A549 treated with dexamethasone at 1 μM for 4 hours (cell line): ENCODE results near the gene PCTP. TPM values are rescaled to one million over a fixed set of nuclear protein-coding genes. Genes with fewer than 3 reads are reported as not detected.

ENCODE experiments used
- total RNA-seq: library from RNA; stranded (reverse); fragments of 200-300 nt; extraction: Qiagen RNA extraction; gene quantifications from 5 replicates; pipeline ENCODE4 v1.2.3, GENCODE V29; 2022

PCTP gene
- total RNA-seq = 17.6 to 22.8 TPM (median 20.7 TPM) in 5 replicates

GRCh38 chr17:55750750-55751657, at the start of gene PCTP:
TSS of gene PCTP (plus strand) at chr17:55751051. CDS start at chr17:55751104, 53 bp downstream.

GRCh38 chr17:55722742-55723487, 27.9 kb upstream of the PCTP start, which contains the start of gene TMEM100:
TSS of gene TMEM100 (minus strand) at chr17:55722864. CDS start at chr17:55721070, 1,794 bp downstream.

Other genes starting within 250 kb of the PCTP start
- not detected in 5 replicates for gene SMIM36, start 239.6 kb upstream of the PCTP start, total RNA-seq
- gene TMEM100, start 28.2 kb upstream of the PCTP start, total RNA-seq = 0.05 to 0.13 TPM (median 0.07 TPM) in 5 replicates